NCI-H2029 treated with DMSO at 0.1 percent for 48 hours (cell line): ENCODE data around the gene SLC25A25.
A peak's percentile ranks its signal among the peaks of the same experiment; 100 is the strongest.
"Not testable (repeated sequence)": the region's sequence is repeated elsewhere in the genome, so short reads cannot be mapped to it uniquely, and the experiment has no call there.

Experiments
- DNase-seq: peaks from one replicate; lab custom pipeline; 2025; lab: John Stamatoyannopoulos, UW

The SLC25A25 gene

GRCh38 chr9:128124873-128125579 lies 57.0 kb downstream of the SLC25A25 start:
- no peak for DNase-seq

- no peak for DNase-seq
Measured at GRCh38 chr9:128125580-128126354, 57.7 kb downstream of the SLC25A25 start.

DNA sequence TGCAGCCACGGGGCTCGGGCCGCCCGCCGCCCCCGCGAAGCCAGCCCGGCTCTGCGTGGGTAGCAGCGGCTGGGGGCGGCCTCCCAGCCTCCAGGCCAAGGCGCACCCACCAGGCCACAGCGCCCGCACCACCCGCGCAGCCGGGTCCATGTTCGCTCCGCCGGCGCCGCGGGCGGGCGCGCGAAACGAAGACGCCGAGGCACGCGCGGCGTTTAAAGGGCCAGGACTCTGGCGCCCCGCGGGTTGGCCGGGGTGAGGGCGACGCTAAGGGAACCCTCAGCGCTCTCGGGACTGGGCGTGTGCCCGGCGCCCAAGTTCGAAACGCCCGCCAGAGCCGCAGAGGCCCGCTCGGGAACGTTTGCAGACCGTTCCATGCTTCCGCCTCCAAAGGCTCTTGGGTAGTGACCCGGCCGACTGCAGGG lies 59.5 kb downstream of the SLC25A25 start, which contains the start of gene PTGES2:
Gene PTGES2 (minus strand): TSS at position 162 of the 422 bp plus-strand sequence. CDS start 12 bp downstream, at position 150.
- peak; percentile 61 for DNase-seq

DNA sequence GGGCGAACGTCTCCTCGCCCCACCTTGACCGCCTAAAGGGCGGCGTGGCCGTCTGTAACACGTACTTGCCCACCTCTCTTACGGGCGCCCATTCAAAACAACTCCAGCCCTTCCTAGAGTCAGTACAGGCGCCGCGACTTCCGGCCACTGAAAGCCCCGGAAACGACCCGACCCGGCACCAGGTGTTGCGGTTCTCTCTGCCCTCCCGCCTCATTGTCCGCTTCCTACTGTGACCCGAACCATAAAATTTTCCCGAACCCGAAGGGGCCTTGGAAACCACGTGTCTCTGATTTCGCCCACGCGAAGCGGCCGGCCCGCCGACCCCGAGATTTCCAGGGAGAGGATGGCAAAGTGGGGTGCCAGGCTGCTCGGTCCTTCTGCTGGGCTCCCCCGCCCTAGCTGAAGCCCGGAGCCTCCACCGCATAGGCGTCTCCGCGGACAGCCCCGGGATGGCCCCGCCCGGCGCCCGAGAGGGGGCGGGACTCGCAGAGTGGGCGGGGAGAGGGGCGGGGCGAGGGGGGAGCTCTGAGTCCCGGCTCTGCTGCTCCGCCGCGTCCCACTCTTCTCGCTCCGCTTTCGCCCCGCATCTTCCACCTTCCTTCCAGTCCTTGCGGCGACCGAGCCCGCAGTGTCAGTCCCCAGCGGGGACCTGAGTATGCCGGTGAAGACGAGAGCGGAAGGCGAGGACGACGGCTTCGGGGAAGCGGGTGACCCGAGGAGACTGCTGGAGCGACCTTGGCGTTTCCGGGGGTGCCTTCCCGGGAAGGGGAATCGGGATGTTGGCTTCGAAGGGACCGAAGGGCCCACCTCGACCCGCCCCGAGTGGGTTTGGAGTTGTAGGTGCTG lies 60.2 kb downstream of the SLC25A25 start:
- DNase-seq, result peak; percentile 71

DNA sequence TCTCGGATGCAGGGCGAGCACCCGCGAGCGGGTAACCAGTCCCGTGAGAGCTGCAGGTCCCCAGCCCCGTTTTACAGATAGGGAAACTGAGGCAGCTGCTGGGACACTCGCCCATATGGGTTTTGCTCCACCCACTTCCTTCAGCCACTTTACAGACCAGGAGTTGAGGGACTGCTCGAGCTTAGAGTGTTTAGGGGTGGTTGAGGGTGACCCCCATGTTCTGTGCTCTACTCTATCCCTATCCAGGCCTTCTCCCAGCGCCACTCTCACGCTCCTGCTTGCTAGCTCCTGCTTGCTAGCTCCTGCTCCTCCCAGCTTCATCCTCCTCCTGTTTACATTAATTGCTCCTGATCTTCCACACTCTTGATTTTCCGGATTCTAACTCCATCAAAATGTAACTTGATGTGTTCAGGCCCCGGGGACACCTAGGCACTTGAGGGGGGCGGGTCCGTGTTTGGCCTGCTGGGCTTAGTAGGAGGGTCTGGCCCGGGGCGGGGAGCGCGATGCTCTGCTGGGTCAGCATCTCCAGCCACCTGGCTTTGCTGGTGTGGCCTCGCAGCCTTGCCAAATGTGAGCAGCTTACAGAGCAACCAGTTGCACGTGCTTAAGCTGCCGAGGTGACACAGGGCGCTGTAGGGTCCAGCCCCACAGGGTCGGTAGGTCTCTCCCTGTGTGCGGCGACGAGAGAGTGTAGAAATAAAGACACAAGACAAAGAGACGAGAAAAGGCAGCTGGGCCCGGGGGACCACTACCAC lies 61.0 kb downstream of the SLC25A25 start:
- DNase-seq, result no peak

DNA sequence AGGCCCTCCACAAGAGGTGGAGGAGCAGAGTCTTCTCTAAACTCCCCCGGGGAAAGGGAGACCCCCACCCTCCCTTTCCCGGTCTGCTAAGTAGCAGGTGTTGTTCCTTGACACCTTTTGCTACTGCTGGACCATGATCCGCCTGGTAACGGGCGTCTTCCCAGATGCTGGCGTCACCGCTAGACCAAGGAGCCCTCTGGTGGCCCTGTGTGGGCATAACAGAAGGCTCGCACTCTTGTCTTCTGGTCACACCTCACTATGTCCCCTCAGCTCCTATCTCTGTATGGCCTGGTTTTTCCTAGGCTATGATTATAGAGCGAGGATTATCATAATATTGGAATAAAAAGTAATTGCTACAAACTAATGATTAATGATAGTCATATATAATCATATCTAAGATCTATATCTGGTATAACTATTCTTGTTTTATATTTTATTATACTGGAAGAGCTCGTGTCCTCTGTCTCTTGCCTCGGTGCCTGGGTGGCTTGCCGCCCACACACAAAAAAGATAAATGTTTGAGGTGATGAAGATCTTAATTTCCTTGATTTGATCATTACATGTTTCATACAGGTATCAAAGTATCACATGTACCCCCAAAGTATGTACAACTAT lies 62.1 kb downstream of the SLC25A25 start:
- DNase-seq, result not testable (repeated sequence)

- not testable (repeated sequence) for DNase-seq
Measured at GRCh38 chr9:128130651-128131050, 62.6 kb downstream of the SLC25A25 start.

DNA sequence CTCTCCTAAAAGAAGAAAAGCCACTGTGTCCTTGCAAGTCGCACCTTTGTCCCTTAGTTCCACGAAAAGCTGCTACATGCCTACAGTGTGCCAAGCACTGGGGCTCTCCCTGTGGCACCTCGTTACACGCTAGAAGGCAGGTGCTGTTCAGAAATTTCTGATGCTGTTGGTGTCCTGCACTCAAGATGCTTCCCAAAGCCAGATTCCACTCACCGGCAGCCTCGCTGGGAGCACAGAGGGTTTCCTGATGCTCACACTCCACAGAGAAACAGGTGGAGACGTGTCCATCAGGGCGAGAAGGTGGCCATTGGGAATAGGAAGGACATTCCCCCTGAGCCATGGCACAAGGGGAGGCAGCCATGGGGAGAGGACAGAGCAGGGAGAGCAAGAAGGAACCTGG lies 63.3 kb downstream of the SLC25A25 start:
- DNase-seq, result not testable (repeated sequence)

- DNase-seq, result not testable (repeated sequence)
Measured at GRCh38 chr9:128132139-128132538, 64.1 kb downstream of the SLC25A25 start.

GRCh38 chr9:128135561-128135960 lies 67.5 kb downstream of the SLC25A25 start:
- DNase-seq, result not testable (repeated sequence)

DNA sequence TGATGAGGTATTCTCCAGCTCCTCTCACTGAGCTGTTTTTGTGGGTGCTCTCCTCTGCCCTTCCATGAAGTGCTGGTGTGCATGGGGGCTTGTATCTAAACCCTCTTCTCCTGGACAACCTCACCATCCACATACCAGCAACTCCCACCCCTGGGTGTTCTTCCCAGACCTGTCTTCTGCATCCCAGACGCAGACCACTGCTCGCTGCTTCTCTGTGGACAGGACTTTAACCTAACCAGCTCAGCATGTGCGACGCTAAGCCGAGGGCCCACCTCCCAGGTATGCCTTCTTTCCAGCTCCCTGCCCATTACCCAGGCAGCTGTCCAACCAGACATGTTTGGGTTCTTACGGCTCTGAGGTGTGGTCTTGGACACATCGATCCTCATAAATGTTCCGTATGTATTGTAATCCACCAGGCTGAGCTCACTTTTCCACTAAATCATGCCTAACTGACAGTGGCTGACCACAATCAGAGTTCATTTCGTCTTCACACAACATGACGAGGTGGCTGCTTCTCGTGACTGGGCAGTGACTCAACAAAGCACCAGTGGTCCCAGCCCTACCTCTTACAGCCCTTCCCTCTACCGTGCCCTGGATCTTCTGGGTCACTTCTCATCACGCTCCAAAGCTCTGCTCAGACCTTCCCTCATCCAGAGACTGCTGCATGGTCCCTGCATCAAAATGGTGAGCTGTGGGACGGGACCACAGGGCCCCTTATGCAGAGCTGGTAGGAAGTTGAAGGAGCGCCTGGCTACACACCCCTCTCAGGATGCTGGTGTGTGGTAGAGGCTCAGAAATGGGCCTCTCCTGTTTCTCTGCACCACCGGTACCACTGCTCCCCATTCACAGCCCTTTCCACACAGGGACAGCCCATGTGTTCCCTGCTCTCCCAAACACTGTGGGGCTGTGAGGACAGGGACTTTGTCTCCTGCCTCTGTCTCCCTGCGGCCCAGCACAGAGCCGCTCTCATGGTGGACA lies 69.1 kb downstream of the SLC25A25 start:
- no peak for DNase-seq

DNA sequence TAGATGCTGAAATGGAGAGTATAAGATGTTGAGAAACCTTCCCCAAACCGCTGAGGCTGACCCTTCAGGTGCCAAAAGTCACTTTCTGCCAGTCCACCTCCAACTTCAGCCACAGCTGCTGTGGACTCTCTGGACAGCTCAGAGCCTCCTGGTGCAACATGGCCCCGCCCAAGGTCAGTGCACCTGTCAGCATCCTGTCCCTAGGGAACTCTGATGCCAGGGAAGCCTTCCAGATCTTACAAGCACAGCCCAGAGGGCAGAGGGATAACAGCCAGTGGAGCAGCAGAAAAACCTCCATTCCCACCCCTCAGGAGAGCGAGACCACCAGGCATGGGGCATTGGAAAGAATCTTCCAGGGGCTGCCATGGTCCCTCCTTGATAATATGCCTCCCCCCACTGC lies 70.0 kb downstream of the SLC25A25 start:
- DNase-seq, result no peak

DNA sequence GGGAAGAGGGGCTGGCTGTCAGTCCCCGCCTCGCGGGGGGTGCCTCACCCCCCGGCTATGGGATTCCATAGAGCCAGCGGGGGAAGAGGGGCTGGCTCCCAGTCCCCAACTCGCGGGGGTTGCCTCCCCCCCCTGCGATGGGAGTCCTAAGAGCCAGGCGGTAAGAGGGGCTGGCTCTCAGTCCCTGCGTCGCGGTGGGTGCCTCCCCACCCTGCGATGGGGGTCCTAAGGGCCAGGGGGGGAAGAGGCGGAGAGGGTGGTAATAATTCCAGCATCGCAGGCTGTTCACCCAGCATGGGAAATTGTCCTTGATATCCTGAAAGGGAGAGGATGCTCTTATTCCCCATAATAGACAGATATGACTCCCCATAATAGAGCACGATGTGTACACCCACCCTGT lies 71.6 kb downstream of the SLC25A25 start:
- no peak for DNase-seq

DNA sequence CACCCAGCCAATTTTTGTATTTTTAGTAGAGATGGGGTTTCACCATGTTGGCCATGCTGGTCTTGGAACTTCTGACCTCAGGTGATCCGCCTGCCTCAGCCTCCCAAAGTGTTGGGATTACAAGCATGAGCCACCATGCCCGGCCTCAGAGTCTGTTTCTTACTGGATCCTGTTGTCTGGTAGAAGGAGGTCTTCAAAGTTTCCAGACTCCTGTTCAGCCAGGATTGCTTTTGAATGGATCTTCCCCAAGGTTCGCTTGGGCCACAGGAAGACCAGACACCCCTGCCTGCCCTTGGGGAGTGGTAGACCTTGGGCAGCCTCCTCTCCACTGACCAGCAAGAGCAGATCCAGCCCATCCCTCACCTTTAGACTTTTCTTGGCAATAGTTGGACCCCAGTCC lies 73.6 kb downstream of the SLC25A25 start:
- no peak for DNase-seq

- no peak for DNase-seq
Measured at GRCh38 chr9:128142061-128142460, 74.0 kb downstream of the SLC25A25 start.

GRCh38 chr9:128142596-128142995 lies 74.6 kb downstream of the SLC25A25 start:
- DNase-seq, result no peak

DNA sequence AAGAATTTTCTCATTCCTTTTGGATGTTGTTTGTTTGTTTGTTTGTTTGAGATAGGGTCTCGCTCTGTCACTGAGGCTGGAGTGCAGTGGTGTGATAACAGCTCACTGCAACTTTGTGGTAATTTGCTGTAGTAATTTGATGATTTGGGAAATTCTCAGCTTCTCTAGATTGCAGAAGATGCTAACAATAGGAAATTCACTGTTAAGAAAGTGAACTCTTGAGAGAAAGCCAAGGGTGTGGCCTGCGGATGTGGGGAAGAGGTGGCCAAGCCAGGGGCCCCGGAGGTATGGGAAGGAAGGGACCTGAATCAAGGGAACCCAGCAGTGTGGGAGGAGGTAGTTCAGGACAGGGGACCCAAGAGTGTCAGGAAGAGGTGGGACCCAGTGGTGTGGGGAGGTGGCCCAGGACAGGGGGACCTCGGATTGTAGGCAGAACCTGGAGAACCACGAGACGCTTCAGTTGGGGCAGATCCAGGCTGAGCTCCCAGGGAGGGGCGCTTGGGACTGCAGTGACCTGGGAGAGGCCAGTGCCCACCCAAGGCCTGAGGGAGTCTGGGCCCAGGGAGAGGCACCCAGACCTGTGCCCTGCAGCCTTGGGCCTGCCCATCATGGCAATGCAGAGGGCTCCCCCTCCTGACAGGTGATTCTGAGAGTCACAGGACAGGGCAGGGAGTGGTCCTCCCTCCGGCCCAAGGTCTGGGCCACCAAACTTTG lies 75.7 kb downstream of the SLC25A25 start:
- no peak for DNase-seq

- no peak for DNase-seq
Measured at GRCh38 chr9:128144239-128145181, 76.5 kb downstream of the SLC25A25 start.
